Testis (tissue), 3 donors: ENCODE results near the gene DFFA. TPM values are rescaled to one million over a fixed set of nuclear protein-coding genes. Genes with fewer than 3 reads are reported as not detected.

ENCODE experiments used
- DNase-seq: peaks from one replicate; pipeline ENCODE4 v3.0.0-alpha.2; 2019
- H3K27ac ChIP-seq, 2 donors: fragments of 200-600 bp; sonication (generic); one replicate each; pipeline ENCODE4 v1.5.1; 2019
- H3K27me3 ChIP-seq: fragments of 200-600 bp; sonication (generic); one replicate; pipeline ENCODE4 v1.5.1; 2019
- H3K36me3 ChIP-seq: fragments of 200-600 bp; sonication (generic); one replicate; pipeline ENCODE4 v1.5.1; 2017; ENCODE audit warnings: low read depth; ENCODE audit errors: missing control alignments
- H3K4me1 ChIP-seq: fragments of 200-600 bp; sonication (generic); one replicate; pipeline ENCODE4 v1.5.1; 2019
- H3K4me3 ChIP-seq, 2 donors: fragments of 200-600 bp; sonication (generic); one replicate each; pipeline ENCODE4 v1.5.1; 2017 to 2019
- H3K9me3 ChIP-seq: fragments of 200-600 bp; sonication (generic); one replicate; pipeline ENCODE4 v1.5.1; 2017
- POLR2A ChIP-seq: fragments of 450-650 bp; IDR thresholded peaks from one replicate; pipeline ENCODE4 v1.6.1; 2017; ENCODE audit warnings: antibody characterized with exemption, mild to moderate bottlenecking, moderate library complexity
- WGBS, 2 donors: methylation state at CpG; one replicate each; pipeline ENCODE4 v1.1.5; 2018; 5-methylcytosine and 5-hydroxymethylcytosine counted together
- intact Hi-C: fragments of 100-400 bp; cut with DNase I; formaldehyde crosslinking; loops from one replicate; pipeline ENCODE4 v1.15.1; 2023; ENCODE audit warnings: low total_unique reads
- polyA plus RNA-seq: library from polyadenylated mRNA; stranded (reverse); fragments of 350-450 nt; fragmentation: Illumina TruSeq; extraction: RNeasy Lipid Tissue Mini Kit (QIAGEN cat#74804); gene quantifications from one replicate; pipeline ENCODE4 v1.2.3, GENCODE V29; 2014; ENCODE audit warnings: low read depth, low replicate concordance; ENCODE audit not compliant: insufficient read depth
- total RNA-seq, 2 donors: library from RNA; depleted of rRNA; stranded (reverse); fragments of >200 nt; gene quantifications; one replicate each; pipeline ENCODE4 v1.2.3, GENCODE V29; 2016
- TF ChIP-seq, protein P1 (sequence below), 3 experiments: fragments of 450-650 bp in 2 of 3; fragments of 200-600 bp in 1 of 3; sonication (generic) in 1 of 3; IDR thresholded peaks; one replicate each; pipeline ENCODE4 v1.5.1; 2016 to 2019; ENCODE audit warnings: antibody characterized with exemption in 3 of 3, mild to moderate bottlenecking in 2 of 3, moderate library complexity in 1 of 3

The DFFA gene
- total and polyA plus RNA-seq, 3 donors from 2014 or later = 27.3 to 34.9 (median 31.1) TPM

DNA sequence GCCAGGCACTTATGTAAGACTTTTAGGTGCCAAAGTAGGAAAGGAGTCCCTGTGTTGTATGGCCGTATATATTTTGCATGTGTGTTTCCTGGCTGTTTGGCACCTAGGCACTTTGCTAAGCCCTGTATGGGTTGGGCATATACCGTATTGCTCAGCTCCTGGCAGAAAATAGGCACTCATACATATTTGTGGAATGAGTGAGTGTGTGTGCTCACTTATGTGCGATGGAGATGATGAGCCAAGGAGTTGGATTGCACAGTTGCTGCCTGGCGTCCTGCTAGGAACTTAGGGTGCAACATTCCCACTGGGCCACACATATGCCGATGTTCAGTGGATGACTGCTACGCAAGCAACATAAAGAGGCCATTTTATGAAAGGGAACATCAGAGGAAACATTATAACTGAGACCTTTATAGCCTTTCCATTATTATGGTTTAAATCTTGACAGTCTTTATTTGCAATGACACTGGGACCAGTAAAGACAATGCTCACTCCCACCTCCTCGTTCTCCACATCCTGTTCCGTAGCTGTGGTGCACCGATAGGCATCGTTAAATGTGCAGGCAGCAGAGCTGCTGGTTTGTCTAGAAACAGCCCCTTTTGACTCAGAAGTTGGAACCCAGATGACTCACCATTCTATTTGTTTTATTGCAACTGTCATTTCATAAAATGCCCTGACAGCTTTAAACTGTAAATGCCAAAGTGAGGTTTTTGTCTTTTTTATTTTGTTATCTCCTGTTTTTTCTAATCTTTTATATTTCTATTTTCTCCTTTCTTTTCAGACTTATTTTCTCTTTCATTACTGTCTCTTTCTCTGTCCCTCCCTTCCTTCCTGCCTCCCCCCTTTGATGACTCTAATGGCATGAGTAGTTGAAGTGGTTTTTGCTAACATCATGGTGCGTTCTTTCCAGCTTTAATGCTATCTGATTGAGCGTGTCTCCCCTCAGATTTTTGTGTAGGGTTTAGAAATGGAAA lies 38.5 kb upstream of the DFFA start:
- no peaks in the 10 kb centered on the region for H3K9me3 ChIP-seq
- H3K27me3 ChIP-seq = no peaks in the 10 kb centered on the region
- TF ChIP-seq, protein P1, sequence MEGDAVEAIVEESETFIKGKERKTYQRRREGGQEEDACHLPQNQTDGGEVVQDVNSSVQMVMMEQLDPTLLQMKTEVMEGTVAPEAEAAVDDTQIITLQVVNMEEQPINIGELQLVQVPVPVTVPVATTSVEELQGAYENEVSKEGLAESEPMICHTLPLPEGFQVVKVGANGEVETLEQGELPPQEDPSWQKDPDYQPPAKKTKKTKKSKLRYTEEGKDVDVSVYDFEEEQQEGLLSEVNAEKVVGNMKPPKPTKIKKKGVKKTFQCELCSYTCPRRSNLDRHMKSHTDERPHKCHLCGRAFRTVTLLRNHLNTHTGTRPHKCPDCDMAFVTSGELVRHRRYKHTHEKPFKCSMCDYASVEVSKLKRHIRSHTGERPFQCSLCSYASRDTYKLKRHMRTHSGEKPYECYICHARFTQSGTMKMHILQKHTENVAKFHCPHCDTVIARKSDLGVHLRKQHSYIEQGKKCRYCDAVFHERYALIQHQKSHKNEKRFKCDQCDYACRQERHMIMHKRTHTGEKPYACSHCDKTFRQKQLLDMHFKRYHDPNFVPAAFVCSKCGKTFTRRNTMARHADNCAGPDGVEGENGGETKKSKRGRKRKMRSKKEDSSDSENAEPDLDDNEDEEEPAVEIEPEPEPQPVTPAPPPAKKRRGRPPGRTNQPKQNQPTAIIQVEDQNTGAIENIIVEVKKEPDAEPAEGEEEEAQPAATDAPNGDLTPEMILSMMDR (IDR thresholded peaks at IDR 0.05) = no peak
- TF ChIP-seq POLR2A = no peak
- no peaks in the 10 kb centered on the region for H3K4me1 ChIP-seq
- no peak overlapping the region for H3K4me3 ChIP-seq
- no peak for DNase-seq
- WGBS, 2 donors = 69 to 70% methylated on average over 12 of the region's 12 CpGs
- intact Hi-C loops = no loop called here
- no peaks in the 10 kb centered on the region for H3K36me3 ChIP-seq
- H3K27ac ChIP-seq = no peak overlapping the region

DNA sequence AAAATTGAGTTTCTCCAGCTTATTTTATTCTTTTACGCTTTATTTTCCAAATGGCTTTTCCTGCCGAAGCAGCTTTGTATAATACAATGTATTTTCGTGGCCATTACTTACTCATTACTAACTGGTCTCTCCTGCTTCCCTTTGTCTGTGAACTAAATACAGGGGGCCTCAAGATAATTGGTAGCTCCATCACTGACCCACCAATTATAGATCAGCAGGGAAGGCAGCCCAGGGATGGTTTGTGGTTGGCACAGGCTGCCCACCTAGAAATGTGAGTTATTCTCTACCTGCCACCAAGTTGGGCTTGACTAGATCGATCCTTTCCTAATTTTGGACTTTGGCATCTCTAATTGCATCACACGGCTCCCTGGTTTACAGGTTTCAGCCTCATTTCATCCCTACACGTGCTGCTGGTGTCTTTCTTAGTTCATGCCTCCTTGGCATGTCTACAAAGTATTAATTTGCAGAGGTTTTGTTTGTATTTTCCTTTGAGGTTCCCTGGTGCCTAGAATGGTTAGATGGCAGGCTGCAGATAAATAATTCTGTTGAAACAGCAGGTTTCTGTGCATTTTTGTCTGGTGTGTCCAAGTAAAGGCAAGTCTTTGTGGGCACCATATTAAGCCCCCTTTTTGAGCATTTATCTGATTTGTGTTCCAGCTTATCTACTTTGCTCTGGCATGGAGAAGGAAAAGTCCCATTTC lies 37.6 kb upstream of the DFFA start:
- intact Hi-C loops = no loop called here
- TF ChIP-seq, protein P1 (IDR thresholded peaks at IDR 0.05) = no peak
- no peak for TF ChIP-seq POLR2A
- no peaks in the 10 kb centered on the region for H3K4me1 ChIP-seq
- no peak overlapping the region for H3K4me3 ChIP-seq
- H3K9me3 ChIP-seq = no peaks in the 10 kb centered on the region
- WGBS, 2 donors = 88 to 90% methylated on average over 6 of the region's 6 CpGs
- H3K27ac ChIP-seq = no peak overlapping the region
- no peaks in the 10 kb centered on the region for H3K27me3 ChIP-seq
- no peaks in the 10 kb centered on the region for H3K36me3 ChIP-seq
- DNase-seq = no peak

DNA sequence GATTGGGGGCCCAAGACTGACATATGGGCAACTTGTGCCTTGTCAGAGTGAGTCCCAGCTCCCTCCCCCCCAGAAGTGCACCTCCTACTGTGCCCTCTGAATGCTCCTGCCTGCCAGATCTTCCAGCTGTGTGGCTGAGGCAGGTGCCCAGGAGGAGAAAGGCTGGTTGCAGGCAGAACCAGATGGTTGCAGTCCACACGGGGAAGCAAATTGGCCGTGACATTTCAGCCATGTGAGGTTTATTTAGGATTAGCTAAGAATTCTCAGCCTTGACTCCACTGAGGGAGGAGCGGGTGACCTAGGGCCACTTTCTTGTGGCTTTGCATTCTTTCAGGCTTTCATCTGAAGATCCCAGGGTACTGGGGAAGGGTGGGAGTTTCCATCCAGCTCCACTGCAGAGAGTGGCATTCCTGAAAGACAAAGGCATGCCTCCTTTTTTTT lies 36.2 kb upstream of the DFFA start:
- Histone ChIP-seq H3K36me3 (no peaks in the 10 kb centered on the region), H3K4me1 (no peaks in the 10 kb centered on the region), H3K27ac (no peak overlapping the region), H3K9me3 (no peaks in the 10 kb centered on the region), H3K4me3 (no peak overlapping the region), H3K27me3 (no peaks in the 10 kb centered on the region)
- intact Hi-C loops = no loop called here
- TF ChIP-seq, protein P1 (IDR thresholded peaks at IDR 0.05) = no peak
- TF ChIP-seq POLR2A = no peak
- WGBS, 2 donors = 70% methylated on average over 3 of the region's 3 CpGs; no CpG with 5 or more reads in 1 of the 2 donors
- no peak for DNase-seq

DNA sequence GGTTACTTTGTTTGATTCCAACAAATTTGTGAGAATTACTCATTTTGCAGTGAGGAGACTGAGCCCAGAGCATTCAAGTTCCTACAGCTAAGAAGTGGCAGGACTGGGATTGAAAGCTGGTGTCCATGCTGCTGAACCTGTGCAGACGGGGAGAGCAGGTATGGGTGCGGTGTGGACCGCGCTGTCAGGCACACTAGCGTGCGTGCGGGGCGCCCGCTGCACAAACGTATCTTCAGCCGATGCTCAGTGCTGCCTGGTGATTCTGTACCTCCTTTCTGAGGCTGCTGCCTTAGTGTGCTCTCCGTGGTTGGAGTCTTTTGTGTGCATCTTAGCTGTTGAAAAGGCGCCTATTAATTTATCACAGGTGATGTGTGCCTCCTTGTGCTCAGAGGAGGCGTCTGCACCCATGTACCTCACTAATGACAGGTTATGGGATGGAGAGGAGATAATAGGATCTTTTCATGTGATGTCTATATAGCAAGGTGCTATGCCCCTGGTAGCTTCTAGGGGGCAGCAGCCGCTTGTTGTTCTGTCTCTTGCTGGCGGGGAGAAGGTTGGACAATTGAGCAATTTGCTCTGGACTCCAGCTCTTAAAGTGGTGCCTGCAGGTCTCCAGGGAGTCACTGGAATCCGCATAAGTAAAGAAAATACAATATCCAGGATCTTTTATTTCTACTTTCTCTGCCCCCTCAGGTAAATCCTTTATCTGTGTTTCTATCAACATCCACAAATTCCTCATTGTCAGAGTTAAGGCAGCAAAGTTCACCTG lies 35.0 kb upstream of the DFFA start:
- H3K27me3 ChIP-seq = no peaks in the 10 kb centered on the region
- intact Hi-C loops = no loop called here
- DNase-seq = peak; percentile 69
- H3K4me3 ChIP-seq = no peak overlapping the region
- H3K36me3 ChIP-seq = no peaks in the 10 kb centered on the region
- TF ChIP-seq, protein P1 (IDR thresholded peaks at IDR 0.05) = peak; percentile 41 to 64 (median 48)
- TF ChIP-seq POLR2A = no peak
- H3K9me3 ChIP-seq = no peaks in the 10 kb centered on the region
- no peaks in the 10 kb centered on the region for H3K4me1 ChIP-seq
- no peak overlapping the region for H3K27ac ChIP-seq
- 71 to 78% methylated on average over 17 of the region's 17 CpGs for WGBS, 2 donors
